ENCODE data around the gene ATP5F1C. TPM values are rescaled to one million over a fixed set of nuclear protein-coding genes. Genes with fewer than 3 reads are reported as not detected.

ATP5F1C gene
- total RNA-seq, 2 donors from 2014 or later = 248 to 287 TPM

- Mint-ChIP-seq H3K27me3 (ENCODE audit: insufficient read depth) (no peaks in the 10 kb centered on the region), H3K9me3 (no peaks in the 10 kb centered on the region), H3K4me1 (no peaks in the 10 kb centered on the region), H3K27ac (no peak overlapping the region), H3K4me3 (no peak overlapping the region), H3K36me3 (ENCODE audit: low read depth) (peaks cover 31% of the 10 kb centered on the region)
- no peak for TF ChIP-seq CTCF (conservative IDR thresholded peaks at IDR 0.05)
- H3K36me3 ChIP-seq (ENCODE audit: control insufficient read depth, insufficient read depth, low read length) = peaks cover 36% of the 10 kb centered on the region
- no peak overlapping the region for H3K27ac ChIP-seq (ENCODE audit: low read depth, low read length)
- WGBS, 2 experiments (ENCODE audit: insufficient coverage in 1 of 2, insufficient read length in 1 of 2) = 84 to 100% methylated on average over 4 to 8 of the region's 10 CpGs
- no peak overlapping the region for H3K9ac ChIP-seq (ENCODE audit: extremely low read depth, low read length, poor library complexity, severe bottlenecking)
- no peaks in the 10 kb centered on the region for H3K4me1 ChIP-seq (ENCODE audit: control insufficient read depth, insufficient read depth, low read length)
- H3K9me3 ChIP-seq (ENCODE audit: control insufficient read depth, low read length) = no peaks in the 10 kb centered on the region
- H3K27me3 ChIP-seq (ENCODE audit: control insufficient read depth, insufficient read depth, low read length, poor library complexity, severe bottlenecking) = no peaks in the 10 kb centered on the region
- H3K4me3 ChIP-seq (ENCODE audit: low read length) = no peak overlapping the region
- DNase-seq = no peak
Observed at GRCh38 chr10:7829289-7829834, 41.4 kb downstream of the ATP5F1C start.

DNA sequence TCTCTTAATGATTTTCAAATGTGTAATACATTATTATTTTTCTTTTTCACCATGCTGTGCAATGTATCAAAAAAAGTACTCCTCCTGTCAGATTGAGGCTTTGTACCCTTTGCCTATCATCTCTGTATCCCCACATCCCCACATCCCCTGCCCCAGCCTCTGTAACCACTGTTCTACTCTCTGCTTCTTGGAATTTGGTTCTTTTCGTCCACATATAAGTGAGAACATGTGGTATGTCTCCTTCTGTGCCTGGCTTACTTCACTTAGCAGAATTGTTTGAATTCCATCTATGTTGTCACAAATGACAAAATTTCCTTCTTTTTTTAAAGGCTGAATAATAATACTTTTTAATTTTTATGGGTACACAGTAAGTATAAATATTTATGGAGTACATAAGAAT, 44.1 kb downstream of the ATP5F1C start:
- Histone ChIP-seq H3K4me1 (ENCODE audit: control insufficient read depth, insufficient read depth, low read length) (no peaks in the 10 kb centered on the region), H3K27ac (ENCODE audit: low read depth, low read length) (no peak overlapping the region), H3K9ac (ENCODE audit: extremely low read depth, low read length, poor library complexity, severe bottlenecking) (no peak overlapping the region), H3K27me3 (ENCODE audit: control insufficient read depth, insufficient read depth, low read length, poor library complexity, severe bottlenecking) (no peaks in the 10 kb centered on the region), H3K9me3 (ENCODE audit: control insufficient read depth, low read length) (no peaks in the 10 kb centered on the region), H3K4me3 (ENCODE audit: low read length) (no peak overlapping the region), H3K36me3 (ENCODE audit: control insufficient read depth, insufficient read depth, low read length) (peaks cover 11% of the 10 kb centered on the region)
- no peaks in the 10 kb centered on the region for H3K9me3 Mint-ChIP-seq
- 97 to 100% methylated on average over 1 of the region's 1 CpG for WGBS, 2 experiments (ENCODE audit: insufficient coverage in 1 of 2, insufficient read length in 1 of 2)
- no peak for DNase-seq
- no peaks in the 10 kb centered on the region for H3K27me3 Mint-ChIP-seq (ENCODE audit: insufficient read depth)
- H3K4me1 Mint-ChIP-seq = no peaks in the 10 kb centered on the region
- H3K4me3 Mint-ChIP-seq = no peak overlapping the region
- peaks cover 24% of the 10 kb centered on the region for H3K36me3 Mint-ChIP-seq (ENCODE audit: low read depth)
- no peak for TF ChIP-seq CTCF (conservative IDR thresholded peaks at IDR 0.05)
- H3K27ac Mint-ChIP-seq = no peak overlapping the region

DNA sequence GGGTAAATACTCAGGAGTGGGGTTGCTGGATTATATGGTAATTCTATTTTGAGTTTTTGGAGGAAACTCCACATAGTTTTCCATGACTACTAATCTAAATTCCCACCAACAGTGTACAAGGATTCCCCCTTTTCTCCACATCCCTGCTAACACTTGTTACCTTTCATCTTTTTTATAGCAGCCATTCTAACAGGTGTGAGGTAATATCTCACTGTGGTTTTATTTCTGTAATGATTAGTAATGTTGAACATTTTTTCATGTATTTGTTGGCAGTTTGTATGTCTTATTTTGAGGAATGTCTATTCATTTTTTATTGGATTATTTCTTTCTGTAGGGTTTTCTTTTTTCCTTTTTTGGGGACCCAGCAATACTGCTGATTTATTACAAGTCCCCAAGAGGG, 45.2 kb downstream of the ATP5F1C start:
- H3K9me3 ChIP-seq (ENCODE audit: control insufficient read depth, low read length) = no peaks in the 10 kb centered on the region
- Mint-ChIP-seq H3K4me3 (no peak overlapping the region), H3K4me1 (no peaks in the 10 kb centered on the region), H3K27me3 (ENCODE audit: insufficient read depth) (no peaks in the 10 kb centered on the region), H3K27ac (no peak overlapping the region), H3K36me3 (ENCODE audit: low read depth) (peaks cover 20% of the 10 kb centered on the region), H3K9me3 (no peaks in the 10 kb centered on the region)
- H3K4me3 ChIP-seq (ENCODE audit: low read length) = no peak overlapping the region
- TF ChIP-seq CTCF (conservative IDR thresholded peaks at IDR 0.05) = no peak
- peaks cover 2% of the 10 kb centered on the region for H3K36me3 ChIP-seq (ENCODE audit: control insufficient read depth, insufficient read depth, low read length)
- no peak for DNase-seq
- H3K27ac ChIP-seq (ENCODE audit: low read depth, low read length) = no peak overlapping the region
- H3K27me3 ChIP-seq (ENCODE audit: control insufficient read depth, insufficient read depth, low read length, poor library complexity, severe bottlenecking) = no peaks in the 10 kb centered on the region
- no peaks in the 10 kb centered on the region for H3K4me1 ChIP-seq (ENCODE audit: control insufficient read depth, insufficient read depth, low read length)
- H3K9ac ChIP-seq (ENCODE audit: extremely low read depth, low read length, poor library complexity, severe bottlenecking) = no peak overlapping the region
